HepG2 (cell line): Measurements from ENCODE around the gene JUND. TPM values are rescaled to one million over a fixed set of nuclear protein-coding genes. Genes with fewer than 3 reads are reported as not detected.
A peak's percentile ranks its signal among the peaks of the same experiment; 100 is the strongest.

Experiments used
- AKAP8 ChIP-seq: sonication (generic); formaldehyde crosslinking; IDR thresholded peaks from 2 replicates; pipeline ENCODE4 v1.5.1; 2020; ENCODE audit warnings: mild to moderate bottlenecking, missing genetic modification reagents
- ATAD3A ChIP-seq: sonication (generic); formaldehyde crosslinking; IDR thresholded peaks from 2 replicates; pipeline ENCODE4 v1.4.0; 2020; ENCODE audit warnings: missing genetic modification reagents
- CAMTA2 ChIP-seq: sonication (generic); formaldehyde crosslinking; IDR thresholded peaks from 2 replicates; pipeline ENCODE4 v1.4.0; 2020; ENCODE audit warnings: mild to moderate bottlenecking, missing genetic modification reagents, borderline replicate concordance
- FOSL2 ChIP-seq: sonication (generic); formaldehyde crosslinking; IDR thresholded peaks from 2 replicates; pipeline ENCODE4 v1.4.0; 2020; ENCODE audit warnings: missing genetic modification reagents
- FOXP1 ChIP-seq, 2 experiments: fragments of 450-650 bp in 1 of 2; IDR thresholded peaks; 2 replicates each; pipeline ENCODE4 v1.6.1; 2017 to 2018; ENCODE audit warnings: antibody characterized with exemption in 1 of 2
- KAT8 ChIP-seq: IDR thresholded peaks from 2 replicates; pipeline ENCODE4 v1.6.1; 2016; ENCODE audit warnings: missing genetic modification reagents, missing compliant biosample characterization
- MAZ ChIP-seq, 2 experiments: sonication (generic) in 1 of 2; formaldehyde crosslinking in 1 of 2; IDR thresholded peaks; 2 replicates each; pipeline versions ENCODE4 v1.5.0 to v1.6.1; 2012 to 2020; ENCODE audit warnings: low read depth in 2 of 2, mild to moderate bottlenecking in 2 of 2, borderline replicate concordance in 1 of 2, improper control_type of control experiment in 1 of 2, low read length in 1 of 2, missing genetic modification reagents in 1 of 2, moderate library complexity in 1 of 2
- NFKBIZ ChIP-seq: IDR thresholded peaks from 2 replicates; pipeline ENCODE4 v1.6.1; 2018; ENCODE audit warnings: missing genetic modification reagents, missing compliant biosample characterization
- NPAS2 ChIP-seq: sonication (generic); formaldehyde crosslinking; IDR thresholded peaks from 2 replicates; pipeline ENCODE4 v1.8.0; 2022; ENCODE audit warnings: mild to moderate bottlenecking, missing genetic modification reagents, borderline replicate concordance
- NR2F2 ChIP-seq: IDR thresholded peaks from 2 replicates; pipeline ENCODE4 v1.6.1; 2012; ENCODE audit warnings: low read depth, inconsistent platforms, borderline replicate concordance
- PHF8 ChIP-seq: sonication (generic); formaldehyde crosslinking; IDR thresholded peaks from 2 replicates; pipeline ENCODE4 v1.5.0; 2020; ENCODE audit warnings: missing genetic modification reagents
- RXRB ChIP-seq: IDR thresholded peaks from 2 replicates; pipeline ENCODE4 v1.6.1; 2016; ENCODE audit warnings: borderline replicate concordance, missing genetic modification reagents, missing compliant biosample characterization
- SOX6 ChIP-seq, 2 experiments: fragments of 450-650 bp in 1 of 2; sonication (generic) in 1 of 2; formaldehyde crosslinking in 1 of 2; IDR thresholded peaks; 2 replicates each; pipeline versions ENCODE4 v1.4.0 to v1.6.1; 2017 to 2020; ENCODE audit warnings: antibody characterized with exemption in 1 of 2, mild to moderate bottlenecking in 1 of 2, missing genetic modification reagents in 1 of 2
- TBX2 ChIP-seq: sonication (generic); formaldehyde crosslinking; IDR thresholded peaks from 2 replicates; pipeline ENCODE4 v1.5.0; 2020; ENCODE audit warnings: missing genetic modification reagents, mild to moderate bottlenecking, borderline replicate concordance
- ZNF720 ChIP-seq: sonication (generic); formaldehyde crosslinking; IDR thresholded peaks from 2 replicates; pipeline ENCODE4 v1.4.0; 2020; ENCODE audit warnings: missing genetic modification reagents
- polyA plus RNA-seq, 8 experiments: library from polyadenylated mRNA; depleted of rRNA in 3 of 8; stranded (reverse) in 7 of 8; unstranded in 1 of 8; fragments of >200 nt; fragmentation: Illumina TruSeq in 4 of 8; extraction: Trizol in 4 of 8; gene quantifications; 2 replicates each; pipeline versions ENCODE4 v1.2.1 to v1.2.3, GENCODE V29; 2011 to 2016; ENCODE audit warnings: low read depth in 4 of 8, missing spikeins in 1 of 8, mixed read lengths in 1 of 8; ENCODE audit not compliant: insufficient read depth in 1 of 8
- total RNA-seq, 5 experiments: library from RNA; depleted of rRNA; stranded (reverse); fragments of >200 nt; fragmentation: Illumina TruSeq; extraction: Trizol; gene quantifications; 2 replicates each; pipeline ENCODE4 v1.2.3, GENCODE V29; 2016; ENCODE audit warnings: low read depth in 1 of 5
- TF ChIP-seq, protein P1 (sequence below): IDR thresholded peaks from 2 replicates; pipeline ENCODE4 v1.6.1; 2016; ENCODE audit warnings: missing genetic modification reagents, missing compliant biosample characterization
- TF ChIP-seq, protein P2 (sequence below): sonication (generic); formaldehyde crosslinking; IDR thresholded peaks from 2 replicates; pipeline ENCODE4 v1.5.0; 2020; ENCODE audit warnings: missing genetic modification reagents
- TF ChIP-seq, protein P3 (sequence below), 2 experiments: sonication (generic) in 1 of 2; formaldehyde crosslinking in 1 of 2; IDR thresholded peaks; 2 replicates each; pipeline versions ENCODE4 v1.4.0 to v1.6.1; 2018 to 2020; ENCODE audit warnings: missing genetic modification reagents in 2 of 2, borderline replicate concordance in 1 of 2, low read depth in 1 of 2, mild to moderate bottlenecking in 1 of 2, missing biosample characterization in 1 of 2
- TF ChIP-seq, protein P4 (sequence below): IDR thresholded peaks from 2 replicates; pipeline ENCODE4 v1.6.1; 2016; ENCODE audit warnings: low read depth
- TF ChIP-seq, protein P5 (sequence below): sonication (generic); formaldehyde crosslinking; IDR thresholded peaks from 2 replicates; pipeline ENCODE4 v1.4.0; 2020; ENCODE audit warnings: low read depth, missing genetic modification reagents

Gene JUND
- total and polyA plus RNA-seq, 2 of the 13 experiments (the other 11 are each of a cell fraction or from before 2014, with no cell fraction given): 41.2 to 59.8 TPM

DNA sequence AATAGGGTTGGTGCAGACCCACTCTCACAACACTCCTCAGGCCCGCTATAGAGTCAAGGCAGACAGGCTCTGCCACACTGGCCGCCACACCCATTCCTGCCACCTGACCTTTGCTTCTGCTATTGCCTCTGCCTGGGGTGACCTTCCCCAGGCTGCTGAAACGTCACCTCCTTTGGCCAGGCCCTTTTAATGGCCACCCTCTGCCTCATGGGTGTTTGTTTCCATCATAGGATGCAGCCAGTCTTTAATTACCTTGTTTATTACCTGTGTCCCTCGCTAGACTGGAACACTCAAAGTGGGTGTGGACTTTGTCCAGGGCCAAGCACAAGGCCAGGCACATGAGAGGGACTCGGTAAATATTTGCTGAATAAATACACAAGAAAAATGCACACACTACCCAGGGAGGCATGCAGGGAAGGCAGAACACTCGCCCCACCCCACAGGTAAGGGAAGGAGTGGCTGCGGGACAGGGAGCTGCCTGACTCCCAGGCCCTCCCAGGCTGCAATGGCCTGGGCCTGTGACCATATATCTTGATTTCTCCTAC lies 38.2 kb upstream of the JUND start (continued):
- TF ChIP-seq, protein P1, sequence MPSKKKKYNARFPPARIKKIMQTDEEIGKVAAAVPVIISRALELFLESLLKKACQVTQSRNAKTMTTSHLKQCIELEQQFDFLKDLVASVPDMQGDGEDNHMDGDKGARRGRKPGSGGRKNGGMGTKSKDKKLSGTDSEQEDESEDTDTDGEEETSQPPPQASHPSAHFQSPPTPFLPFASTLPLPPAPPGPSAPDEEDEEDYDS (CRISPR knock-in tag): peak; percentile 41; the same call in 1 of the 2 replicates
- TF ChIP-seq KAT8 (CRISPR knock-in tag): peak; percentile 67; the same call in 1 of the 2 replicates
- TF ChIP-seq CAMTA2 (CRISPR knock-in tag): no peak
- TF ChIP-seq RXRB (CRISPR knock-in tag): peak; percentile 93
- 0 out of 2 replicates have a peak, but pooled peaks have one; percentile 5 for TF ChIP-seq FOXP1 (IDR thresholded peaks at IDR 0.05)
- peak; percentile 99 for TF ChIP-seq FOXP1 (CRISPR knock-in tag; IDR thresholded peaks at IDR 0.05)
- peak; percentile 81; the same call in 1 of the 2 replicates for TF ChIP-seq NFKBIZ (CRISPR knock-in tag)
- TF ChIP-seq, protein P2, sequence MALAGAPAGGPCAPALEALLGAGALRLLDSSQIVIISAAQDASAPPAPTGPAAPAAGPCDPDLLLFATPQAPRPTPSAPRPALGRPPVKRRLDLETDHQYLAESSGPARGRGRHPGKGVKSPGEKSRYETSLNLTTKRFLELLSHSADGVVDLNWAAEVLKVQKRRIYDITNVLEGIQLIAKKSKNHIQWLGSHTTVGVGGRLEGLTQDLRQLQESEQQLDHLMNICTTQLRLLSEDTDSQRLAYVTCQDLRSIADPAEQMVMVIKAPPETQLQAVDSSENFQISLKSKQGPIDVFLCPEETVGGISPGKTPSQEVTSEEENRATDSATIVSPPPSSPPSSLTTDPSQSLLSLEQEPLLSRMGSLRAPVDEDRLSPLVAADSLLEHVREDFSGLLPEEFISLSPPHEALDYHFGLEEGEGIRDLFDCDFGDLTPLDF (CRISPR knock-in tag): no peak
- peak; percentile 96 for TF ChIP-seq TBX2 (CRISPR knock-in tag)
- TF ChIP-seq NPAS2 (CRISPR knock-in tag): peak; percentile 84; the same call in 1 of the 2 replicates
- TF ChIP-seq AKAP8 (CRISPR knock-in tag): peak; percentile 45
- TF ChIP-seq MAZ (IDR thresholded peaks at IDR 0.05; ENCODE audit: borderline replicate concordance, low read depth, low read length): no peak
- TF ChIP-seq MAZ (CRISPR knock-in tag; IDR thresholded peaks at IDR 0.05; ENCODE audit: low read depth): peak; percentile 56
- TF ChIP-seq, protein P3, sequence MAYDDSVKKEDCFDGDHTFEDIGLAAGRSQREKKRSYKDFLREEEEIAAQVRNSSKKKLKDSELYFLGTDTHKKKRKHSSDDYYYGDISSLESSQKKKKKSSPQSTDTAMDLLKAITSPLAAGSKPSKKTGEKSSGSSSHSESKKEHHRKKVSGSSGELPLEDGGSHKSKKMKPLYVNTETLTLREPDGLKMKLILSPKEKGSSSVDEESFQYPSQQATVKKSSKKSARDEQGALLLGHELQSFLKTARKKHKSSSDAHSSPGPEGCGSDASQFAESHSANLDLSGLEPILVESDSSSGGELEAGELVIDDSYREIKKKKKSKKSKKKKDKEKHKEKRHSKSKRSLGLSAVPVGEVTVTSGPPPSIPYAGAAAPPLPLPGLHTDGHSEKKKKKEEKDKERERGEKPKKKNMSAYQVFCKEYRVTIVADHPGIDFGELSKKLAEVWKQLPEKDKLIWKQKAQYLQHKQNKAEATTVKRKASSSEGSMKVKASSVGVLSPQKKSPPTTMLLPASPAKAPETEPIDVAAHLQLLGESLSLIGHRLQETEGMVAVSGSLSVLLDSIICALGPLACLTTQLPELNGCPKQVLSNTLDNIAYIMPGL (CRISPR knock-in tag; IDR thresholded peaks at IDR 0.05; ENCODE audit: borderline replicate concordance in 1 of 2, low read depth in 1 of 2): peak in 1 of 2 experiments; percentile 60; a peak in 1 of 4 replicates
- TF ChIP-seq ZNF720 (CRISPR knock-in tag): no peak
- TF ChIP-seq, protein P4, sequence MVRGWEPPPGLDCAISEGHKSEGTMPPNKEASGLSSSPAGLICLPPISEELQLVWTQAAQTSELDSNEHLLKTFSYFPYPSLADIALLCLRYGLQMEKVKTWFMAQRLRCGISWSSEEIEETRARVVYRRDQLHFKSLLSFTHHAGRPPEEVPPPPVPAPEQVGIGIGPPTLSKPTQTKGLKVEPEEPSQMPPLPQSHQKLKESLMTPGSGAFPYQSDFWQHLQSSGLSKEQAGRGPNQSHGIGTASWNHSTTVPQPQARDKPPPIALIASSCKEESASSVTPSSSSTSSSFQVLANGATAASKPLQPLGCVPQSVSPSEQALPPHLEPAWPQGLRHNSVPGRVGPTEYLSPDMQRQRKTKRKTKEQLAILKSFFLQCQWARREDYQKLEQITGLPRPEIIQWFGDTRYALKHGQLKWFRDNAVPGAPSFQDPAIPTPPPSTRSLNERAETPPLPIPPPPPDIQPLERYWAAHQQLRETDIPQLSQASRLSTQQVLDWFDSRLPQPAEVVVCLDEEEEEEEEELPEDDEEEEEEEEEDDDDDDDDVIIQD (CRISPR knock-in tag): 0 out of 2 replicates have a peak, but pooled peaks have one; percentile 26
- TF ChIP-seq PHF8 (CRISPR knock-in tag): peak; percentile 43
- TF ChIP-seq FOSL2: peak; percentile 81
- TF ChIP-seq ATAD3A (CRISPR knock-in tag): no peak
- no peak for TF ChIP-seq SOX6 (IDR thresholded peaks at IDR 0.05)
- TF ChIP-seq SOX6 (CRISPR knock-in tag; IDR thresholded peaks at IDR 0.05): peak; percentile 90
- TF ChIP-seq NR2F2: peak; percentile 70; the same call in 1 of the 2 replicates
- TF ChIP-seq, protein P5, sequence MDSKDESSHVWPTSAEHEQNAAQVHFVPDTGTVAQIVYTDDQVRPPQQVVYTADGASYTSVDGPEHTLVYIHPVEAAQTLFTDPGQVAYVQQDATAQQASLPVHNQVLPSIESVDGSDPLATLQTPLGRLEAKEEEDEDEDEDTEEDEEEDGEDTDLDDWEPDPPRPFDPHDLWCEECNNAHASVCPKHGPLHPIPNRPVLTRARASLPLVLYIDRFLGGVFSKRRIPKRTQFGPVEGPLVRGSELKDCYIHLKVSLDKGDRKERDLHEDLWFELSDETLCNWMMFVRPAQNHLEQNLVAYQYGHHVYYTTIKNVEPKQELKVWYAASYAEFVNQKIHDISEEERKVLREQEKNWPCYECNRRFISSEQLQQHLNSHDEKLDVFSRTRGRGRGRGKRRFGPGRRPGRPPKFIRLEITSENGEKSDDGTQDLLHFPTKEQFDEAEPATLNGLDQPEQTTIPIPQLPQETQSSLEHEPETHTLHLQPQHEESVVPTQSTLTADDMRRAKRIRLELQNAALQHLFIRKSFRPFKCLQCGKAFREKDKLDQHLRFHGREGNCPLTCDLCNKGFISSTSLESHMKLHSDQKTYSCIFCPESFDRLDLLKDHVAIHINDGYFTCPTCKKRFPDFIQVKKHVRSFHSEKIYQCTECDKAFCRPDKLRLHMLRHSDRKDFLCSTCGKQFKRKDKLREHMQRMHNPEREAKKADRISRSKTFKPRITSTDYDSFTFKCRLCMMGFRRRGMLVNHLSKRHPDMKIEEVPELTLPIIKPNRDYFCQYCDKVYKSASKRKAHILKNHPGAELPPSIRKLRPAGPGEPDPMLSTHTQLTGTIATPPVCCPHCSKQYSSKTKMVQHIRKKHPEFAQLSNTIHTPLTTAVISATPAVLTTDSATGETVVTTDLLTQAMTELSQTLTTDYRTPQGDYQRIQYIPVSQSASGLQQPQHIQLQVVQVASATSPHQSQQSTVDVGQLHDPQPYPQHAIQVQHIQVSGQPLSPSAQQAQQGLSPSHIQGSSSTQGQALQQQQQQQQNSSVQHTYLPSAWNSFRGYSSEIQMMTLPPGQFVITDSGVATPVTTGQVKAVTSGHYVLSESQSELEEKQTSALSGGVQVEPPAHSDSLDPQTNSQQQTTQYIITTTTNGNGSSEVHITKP (CRISPR knock-in tag): no peak
